Anterior cingulate cortex (tissue), 58 donors: ENCODE results near the gene ANO9.
"Not testable (repeated sequence)": the region's sequence is repeated elsewhere in the genome, so short reads cannot be mapped to it uniquely, and the experiment has no call there.

Experiments used
- DNase-seq, 58 donors: peaks; one replicate each; lab custom pipeline; 2025; lab: John Stamatoyannopoulos, UW

ANO9 gene

DNA sequence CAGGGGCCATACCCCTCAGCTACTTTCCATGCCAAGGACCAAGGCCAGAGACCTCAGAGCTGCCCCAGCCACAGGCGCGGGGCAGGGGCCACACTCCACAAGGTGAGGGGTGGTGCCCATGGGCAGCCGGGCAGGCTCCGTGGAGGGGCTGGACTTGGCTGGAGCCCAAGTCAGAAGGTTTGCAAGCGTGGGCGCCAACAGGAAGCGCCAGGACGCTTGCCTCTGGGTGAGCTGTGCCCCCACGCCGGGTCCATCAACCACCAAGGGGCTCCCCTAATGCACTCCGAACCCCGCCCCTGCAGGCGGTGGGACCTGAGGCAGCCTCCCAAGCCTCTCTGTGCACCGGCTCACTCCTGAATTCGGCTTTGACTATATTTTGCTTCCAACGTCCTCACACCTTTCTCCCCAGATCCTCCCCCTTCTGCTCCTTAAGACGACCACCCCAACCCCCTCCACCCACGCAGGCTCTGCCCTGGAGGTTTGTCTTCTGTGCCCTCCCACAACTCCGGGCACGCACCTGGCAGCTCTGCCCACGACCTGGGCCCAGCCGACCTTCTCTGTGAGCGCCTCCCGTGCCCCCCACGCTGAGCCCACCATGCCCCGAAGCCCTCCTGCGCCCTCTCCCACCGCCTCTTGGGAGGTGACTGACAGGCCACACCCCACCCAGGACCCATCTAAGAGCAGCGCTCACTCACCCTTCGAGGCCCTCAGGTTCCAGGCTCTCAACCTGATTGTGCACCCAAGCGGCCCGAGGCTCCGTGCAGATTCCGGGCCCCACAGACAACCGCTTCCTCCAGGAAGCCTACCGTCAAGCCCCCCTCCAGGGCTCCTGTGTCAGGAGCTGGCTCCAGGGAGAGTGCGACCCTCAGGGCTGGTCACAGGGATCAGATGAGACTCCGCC lies 50.4 kb downstream of the ANO9 start:
- DNase-seq = no peak

DNA sequence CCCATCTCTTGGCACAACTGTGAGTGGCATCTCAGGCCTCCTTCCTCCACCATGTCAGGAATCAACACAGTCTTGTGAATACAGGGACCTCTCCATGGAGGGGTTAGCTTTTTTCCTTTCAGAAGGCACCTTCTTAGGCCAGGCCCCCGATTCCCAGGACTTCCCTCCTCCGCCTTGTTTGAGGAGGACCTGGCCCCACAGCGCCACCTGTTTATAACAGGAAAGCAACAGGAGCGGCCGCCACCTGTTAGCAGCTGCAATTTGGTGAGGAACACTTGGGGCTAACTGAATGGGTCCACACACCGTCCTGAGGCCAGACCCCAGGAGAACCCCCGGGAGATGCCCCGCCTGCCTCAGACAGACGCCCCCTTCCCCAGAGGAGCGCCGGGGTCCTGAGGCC lies 51.6 kb downstream of the ANO9 start:
- DNase-seq = no peak

DNA sequence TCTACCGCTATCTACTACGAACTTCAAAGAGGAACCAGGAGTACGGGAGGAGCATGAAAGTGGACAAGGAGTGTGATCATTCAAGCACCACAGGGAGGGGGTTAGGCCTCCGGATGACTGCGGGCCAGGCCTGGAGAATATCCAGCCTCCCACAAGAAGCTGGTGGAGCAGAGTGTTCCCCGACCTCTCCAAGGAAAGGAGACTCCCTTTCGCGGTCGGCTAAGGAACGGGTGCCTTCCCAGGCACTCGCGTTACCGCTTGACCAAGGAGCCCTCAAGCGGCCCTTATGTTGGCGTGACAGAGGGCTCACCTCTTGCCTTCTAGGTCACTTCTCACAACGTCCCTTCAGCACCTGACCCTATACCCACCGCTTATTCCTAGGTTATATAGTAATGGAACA lies 52.4 kb downstream of the ANO9 start:
- DNase-seq = not testable (repeated sequence)

DNA sequence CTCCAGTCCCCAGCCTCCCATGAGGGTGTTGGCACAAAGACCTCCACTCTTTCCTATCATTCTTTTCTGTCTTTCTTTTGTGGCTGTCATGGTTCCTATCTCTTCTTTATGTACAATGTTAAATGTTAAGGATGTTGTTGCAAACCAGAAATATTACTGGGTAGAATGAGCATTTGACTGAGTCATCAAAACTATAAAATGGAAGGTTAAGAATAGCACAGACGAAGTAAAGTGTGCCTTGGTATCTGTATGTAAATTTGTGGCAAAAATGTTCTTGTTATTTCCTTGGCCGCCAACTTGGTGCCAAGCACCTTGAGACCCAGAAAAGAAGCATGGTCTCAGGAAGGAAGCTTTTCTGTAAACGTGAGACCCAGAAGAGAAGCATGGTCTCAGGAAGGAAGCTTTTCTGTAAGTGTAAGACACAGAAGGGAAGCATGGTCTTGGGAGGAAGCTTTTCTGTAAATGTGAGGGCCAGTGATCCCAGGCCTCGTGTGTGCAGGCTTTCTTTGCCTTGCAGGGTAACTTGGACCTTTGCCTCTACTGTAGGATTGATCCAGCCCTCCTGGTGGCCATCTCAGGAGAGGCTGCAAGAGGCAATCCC lies 54.5 kb downstream of the ANO9 start:
- no peak for DNase-seq

DNA sequence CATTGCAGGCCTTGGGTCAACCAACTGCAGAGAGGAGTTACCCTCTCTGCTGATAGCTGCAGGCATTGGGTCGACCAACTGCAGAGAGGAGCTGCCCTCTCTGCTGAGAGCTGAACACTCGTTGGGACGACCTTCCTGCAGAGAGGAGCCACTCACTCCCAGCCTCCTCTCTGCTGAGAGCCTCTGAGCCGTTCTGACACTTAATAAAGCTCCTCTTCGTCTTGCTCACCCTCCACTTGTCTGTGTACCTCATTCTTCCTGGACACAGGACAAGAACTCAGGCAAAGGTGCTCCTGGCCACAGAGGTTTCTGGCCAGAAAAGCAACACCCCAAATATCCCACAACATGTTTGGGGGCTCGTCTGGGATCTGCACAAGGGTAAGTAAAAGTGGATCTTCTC lies 55.3 kb downstream of the ANO9 start:
- DNase-seq = no peak

DNA sequence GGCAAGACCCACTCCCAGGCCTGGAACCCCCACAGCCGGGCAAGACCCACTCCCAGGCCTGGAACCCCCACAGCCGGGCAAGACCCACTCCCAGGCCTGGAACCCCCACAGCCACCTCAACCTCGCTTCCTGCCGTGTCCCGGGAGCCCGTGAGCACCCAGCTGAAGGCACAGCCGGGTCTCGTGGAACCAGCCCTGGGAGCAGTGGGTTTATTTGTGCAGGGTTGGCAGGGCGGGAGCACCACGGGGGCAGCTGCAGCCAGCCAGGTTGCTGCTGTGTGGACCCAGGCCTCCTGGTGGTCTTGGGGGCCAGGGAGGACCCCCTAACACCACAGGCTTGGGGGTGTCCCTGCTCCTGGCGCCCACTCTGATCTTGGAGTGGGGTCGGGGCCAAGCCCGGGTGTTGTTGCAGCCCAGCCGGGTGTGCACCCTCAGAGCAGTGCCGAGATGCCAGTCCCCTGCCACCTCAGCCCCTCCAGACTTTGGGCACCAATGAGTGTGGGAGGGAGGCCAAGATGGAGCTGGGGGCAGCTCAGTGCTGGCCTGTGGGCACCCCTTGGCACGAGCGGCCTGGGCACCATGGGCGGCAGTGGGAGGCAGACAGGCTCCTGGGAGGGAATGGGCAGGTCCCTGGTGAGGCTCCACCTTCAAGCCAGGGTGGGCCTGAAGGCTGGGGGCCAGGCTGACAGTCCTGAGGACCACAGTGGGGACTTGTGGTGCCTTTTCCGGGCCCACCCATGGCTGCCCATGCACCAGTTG lies 56.0 kb downstream of the ANO9 start:
- no peak for DNase-seq

DNA sequence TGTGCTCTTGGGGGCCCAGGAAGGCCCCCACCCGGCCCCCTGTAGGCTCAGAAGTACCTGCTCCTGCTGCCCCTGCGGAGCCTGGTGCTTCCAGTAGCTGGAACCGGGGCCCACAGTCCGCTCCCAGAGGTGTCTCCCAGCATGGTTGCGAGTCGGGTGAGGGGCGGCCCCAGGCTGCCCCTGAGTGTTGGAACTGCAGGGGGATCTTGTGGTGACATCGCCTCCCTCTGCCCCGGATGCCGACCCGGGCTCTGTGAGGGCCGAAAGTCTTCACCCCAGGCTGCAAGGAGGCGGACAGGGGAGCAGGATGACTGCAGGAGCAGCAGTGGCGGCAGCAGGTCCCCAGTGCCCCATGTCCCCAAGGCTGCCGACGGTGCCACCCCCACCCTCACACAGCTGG lies 57.3 kb downstream of the ANO9 start:
- DNase-seq = no peak

DNA sequence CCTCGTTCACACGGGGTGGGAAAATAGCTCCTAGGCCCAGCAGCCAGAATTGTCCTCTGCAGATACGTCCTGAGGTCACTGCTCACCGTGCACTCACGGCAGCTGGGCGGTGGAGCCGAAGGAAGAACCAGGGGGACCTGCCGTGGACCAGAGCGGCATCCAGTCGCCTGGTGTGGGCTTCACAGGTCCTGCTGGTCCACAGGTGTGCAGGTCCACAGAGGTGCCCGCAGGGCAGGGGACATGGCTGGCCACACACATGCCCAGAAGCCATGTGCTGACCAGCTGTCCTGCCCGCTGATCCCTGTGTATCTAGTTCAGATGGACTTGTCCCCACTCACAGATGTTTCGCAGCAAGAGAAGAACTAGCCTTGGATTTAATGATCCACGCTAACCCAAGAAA lies 58.4 kb downstream of the ANO9 start:
- DNase-seq = no peak

DNA sequence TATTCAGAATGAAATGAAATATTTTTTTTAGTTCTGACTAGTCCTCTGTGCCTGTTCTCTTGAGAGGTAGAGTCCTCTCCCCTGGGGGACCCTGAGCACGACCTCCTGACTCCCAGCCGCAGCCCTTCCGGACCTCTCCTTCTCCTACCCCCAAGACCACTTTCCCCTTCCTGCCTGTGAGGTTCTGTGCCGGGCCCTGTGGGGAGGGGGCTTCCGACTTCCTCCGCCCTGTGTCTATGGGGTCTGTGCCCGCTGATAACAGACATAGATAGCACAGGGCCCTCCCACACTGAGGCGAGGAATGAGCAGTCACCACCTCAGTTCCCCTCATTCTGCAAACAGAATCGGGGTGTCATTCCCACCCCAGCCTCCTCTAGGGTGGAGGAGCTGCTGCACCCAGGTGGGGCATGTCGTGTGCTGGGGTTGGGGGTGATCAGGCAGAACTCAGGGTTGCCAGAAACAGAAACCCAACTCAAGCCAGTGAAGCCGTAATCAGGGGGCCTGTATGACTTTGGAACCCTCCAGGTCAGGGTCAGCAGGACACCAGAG lies 59.7 kb downstream of the ANO9 start:
- no peak for DNase-seq

DNA sequence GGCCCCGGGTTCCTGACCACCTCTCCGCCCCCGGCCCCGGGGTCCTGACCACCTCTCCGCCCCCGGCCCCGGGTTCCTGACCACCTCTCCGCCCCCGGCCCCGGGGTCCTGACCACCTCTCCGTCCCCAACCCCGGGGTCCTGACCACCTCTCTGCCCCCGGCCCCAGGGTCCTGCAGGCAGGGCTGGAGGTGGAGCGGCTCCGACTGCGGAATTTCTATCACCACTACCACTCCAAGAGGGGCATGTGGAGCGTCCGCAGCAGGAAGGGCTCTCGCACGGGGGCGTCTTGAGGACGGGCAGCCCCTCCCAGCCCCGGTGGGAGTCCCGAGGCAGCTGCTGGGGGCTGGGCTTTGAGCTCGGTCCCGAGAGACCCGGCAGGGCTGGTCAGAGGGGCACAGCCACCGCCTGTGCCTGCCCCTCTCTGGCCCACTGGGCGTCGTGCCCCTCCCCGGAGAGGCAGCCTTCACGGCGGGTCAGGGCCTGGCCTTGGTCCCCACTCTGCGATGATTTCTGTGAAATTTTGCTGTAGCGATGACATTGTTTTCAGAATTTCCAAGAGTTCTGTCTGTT lies 60.2 kb downstream of the ANO9 start:
- no peak for DNase-seq

DNA sequence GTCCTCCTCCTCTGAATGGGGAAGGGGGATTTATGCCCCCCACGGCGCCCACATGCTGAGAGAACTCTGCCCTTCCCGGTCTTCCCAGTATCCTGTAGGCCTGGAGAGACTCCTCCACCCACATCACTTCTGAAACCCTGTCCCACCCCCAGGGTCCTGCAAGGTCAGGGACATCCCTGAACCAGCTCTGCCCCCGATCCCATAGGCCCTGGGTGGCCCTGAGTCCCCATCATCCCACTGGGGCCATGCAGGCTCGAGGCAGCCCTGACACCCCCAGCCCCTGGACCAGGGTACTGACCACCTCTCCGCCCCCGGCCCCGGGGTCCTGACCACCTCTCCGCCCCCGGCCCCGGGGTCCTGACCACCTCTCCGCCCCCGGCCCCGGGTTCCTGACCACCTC lies 60.8 kb downstream of the ANO9 start:
- DNase-seq = no peak

DNA sequence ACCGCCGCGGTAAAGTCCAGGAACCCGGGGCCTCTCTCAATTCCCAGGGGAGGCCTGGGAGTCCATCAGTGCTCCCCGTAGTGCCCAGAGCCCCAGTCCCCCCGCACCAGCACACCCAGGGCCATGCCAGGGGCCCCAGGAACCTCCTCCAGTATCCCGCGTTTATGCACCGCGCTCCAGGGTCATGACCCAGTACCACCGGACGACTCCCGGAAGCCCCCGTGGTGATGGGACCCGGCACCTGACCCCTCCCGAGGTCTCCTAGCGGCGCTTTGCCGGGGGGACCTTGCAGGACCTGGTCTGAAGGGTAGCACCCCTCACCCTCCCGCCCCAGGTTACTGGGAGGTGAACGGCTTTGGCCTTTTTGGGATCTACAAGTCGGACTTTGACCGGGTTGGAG lies 61.3 kb downstream of the ANO9 start:
- no peak for DNase-seq

DNA sequence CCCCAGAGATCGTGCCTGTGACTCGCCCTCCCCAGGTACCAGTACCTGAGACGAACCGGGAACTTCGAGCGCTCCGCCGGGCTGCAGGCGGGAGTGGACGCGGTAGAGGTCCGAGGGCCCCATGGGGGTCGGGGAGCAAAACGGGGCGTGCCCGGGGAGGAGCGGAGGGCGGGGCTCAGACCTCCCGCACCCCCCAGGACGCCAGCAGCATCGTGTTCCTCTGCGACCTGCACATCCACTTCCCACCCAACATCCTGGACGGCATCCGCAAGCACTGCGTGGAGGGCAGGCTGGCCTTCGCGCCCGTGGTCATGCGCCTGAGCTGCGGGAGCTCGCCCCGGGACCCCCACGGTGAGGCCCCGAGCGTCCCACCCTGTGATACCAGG lies 61.7 kb downstream of the ANO9 start:
- DNase-seq = no peak

DNA sequence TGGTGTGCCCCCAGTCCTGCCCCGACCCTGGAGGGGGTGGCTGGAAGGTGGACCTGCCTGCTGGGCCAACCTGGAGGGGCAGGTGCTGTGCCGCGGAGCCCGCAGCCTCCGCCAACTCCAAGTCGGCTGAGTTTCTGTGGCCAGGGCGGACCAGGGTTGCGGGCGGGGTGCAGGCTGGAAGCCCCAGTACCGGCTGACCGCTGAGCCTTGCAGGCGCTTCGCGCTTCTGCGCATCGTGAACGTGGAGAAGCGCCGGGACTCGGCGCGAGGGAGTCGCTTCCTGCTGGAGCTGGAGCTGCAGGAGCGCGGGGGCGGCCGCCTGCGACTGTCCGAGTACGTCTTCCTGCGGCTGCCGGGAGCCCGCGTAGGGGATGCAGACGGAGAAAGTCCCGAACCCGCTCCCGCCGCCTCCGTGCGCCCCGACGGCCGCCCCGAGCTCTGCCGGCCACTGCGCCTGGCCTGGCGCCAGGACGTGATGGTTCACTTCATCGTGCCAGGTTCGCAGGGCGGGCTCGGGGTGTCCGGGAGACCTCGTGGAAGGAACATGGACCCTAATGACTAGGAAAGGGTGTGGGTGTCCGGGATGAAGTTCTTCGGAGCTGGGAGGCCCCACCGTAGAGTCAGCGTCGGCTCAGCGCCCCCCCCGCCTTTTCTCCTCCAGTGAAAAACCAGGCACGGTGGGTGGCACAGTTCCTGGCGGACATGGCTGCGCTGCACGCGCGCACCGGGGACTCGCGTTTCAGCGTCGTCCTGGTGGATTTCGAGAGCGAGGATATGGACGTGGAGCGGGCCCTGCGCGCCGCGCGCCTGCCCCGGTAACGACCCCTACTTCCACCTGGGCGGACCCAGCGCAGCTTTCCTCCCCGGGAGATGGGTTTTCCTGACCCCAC lies 62.4 kb downstream of the ANO9 start:
- no peak for DNase-seq

DNA sequence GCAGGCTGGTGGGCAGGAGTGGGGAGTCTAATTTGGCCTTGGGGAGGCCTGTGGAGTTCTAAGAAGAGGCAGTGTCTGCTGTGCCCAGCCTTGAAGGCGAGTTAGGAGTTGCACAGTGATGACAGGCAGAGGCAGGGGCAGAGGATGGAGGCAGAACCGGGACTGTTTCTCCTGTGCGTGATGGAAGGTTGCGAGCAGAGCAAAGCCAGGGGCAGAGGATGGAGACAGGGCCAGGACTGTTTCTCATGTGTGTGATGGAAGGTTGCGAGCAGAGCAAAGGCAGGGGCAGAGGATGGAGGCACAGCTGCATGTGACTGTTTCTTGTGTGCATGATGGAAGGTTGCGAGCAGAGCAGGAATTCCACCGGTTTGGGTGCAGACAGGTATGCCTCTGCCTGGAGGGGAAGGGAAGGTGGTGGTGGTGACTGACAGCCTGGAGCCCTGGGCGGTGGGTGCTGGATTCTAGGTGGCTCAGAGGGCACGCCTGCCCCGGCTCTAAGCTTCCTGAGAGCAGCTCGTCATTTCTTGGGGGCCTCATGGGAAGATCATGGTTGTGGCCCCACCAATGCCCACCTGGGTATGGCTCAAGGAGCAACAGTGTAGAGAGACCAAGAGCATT lies 63.8 kb downstream of the ANO9 start:
- no peak for DNase-seq

DNA sequence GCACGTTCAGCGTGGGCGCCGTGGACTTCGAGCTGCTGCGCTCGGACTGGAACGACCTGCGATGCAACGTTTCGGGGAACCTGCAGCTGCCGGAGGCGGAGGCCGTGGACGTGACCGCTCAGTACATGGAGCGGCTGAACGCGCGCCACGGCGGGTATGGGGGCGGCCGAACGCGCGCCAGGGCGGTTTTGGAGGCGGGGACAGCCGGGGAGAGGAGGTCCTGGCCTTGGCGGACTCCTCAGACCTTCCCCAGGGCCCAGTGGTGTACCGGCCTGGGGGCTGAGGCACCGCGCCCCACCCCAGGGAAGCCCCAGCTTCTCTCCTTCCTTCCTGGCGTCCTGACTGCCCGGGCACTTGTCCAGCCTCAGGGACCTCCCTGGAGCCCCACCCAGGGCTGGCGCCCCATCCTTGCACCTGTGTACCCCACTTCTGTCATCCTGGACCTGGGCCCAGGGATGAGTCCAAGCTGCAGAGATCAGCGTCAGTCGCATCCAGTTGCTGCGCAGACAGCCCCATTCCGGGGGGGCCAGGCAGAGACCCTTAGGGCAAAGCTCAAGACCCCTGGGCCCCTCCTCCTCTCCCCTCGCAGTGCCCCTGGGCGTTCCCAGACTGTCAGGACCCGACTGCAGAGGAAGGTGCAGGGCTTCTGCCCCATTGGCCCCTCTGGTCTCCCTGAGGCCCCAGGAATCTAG lies 64.5 kb downstream of the ANO9 start:
- no peak for DNase-seq

DNA sequence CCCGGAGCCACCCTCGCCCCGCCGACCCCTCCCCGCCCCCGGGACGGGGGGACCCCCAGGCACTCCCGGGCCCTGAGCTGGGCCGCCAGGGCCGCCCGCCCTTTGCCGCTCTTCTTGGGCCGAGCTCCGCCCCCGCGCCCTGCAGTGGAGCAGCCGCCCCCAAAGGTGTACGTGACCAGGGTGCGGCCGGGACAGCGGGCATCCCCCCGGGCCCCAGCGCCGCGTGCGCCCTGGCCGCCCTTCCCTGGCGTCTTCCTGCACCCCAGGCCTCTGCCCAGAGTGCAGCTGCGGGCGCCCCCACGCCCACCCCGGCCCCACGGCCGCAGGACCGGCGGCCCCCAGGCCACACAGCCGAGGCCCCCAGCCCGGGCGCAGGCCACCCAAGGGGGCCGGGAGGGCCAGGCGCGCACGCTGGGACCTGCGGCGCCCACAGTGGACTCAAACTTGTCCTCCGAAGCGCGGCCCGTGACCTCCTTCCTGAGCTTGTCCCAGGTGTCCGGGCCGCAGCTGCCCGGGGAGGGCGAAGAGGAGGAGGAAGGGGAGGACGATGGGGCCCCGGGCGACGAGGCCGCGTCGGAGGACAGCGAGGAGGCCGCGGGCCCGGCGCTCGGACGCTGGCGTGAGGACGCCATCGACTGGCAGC lies 65.2 kb downstream of the ANO9 start:
- no peak for DNase-seq
